HL-60 (cell line): ENCODE data around the gene EXOSC7.

Experiments used
- CTCF ChIP-seq: IDR thresholded peaks from one replicate; pipeline ENCODE4 v1.5.1; 2011; ENCODE audit warnings: low read length, control low read depth, inconsistent platforms; ENCODE audit not compliant: insufficient read depth
- GABPA ChIP-seq: IDR thresholded peaks from 2 replicates; pipeline ENCODE4 v1.6.1; 2012; ENCODE audit warnings: low read depth
- POLR2AphosphoS5 ChIP-seq: IDR thresholded peaks from 2 replicates; pipeline ENCODE4 v1.6.1; 2012; ENCODE audit warnings: low read depth
- SPI1 ChIP-seq: IDR thresholded peaks from 2 replicates; pipeline ENCODE4 v1.6.1; 2012; ENCODE audit warnings: low read depth, mild to moderate bottlenecking, borderline replicate concordance
- TF ChIP-seq, protein P1 (sequence below): IDR thresholded peaks from 2 replicates; pipeline ENCODE4 v1.6.1; 2012; ENCODE audit warnings: low read depth; ENCODE audit not compliant: insufficient replicate concordance

DNA sequence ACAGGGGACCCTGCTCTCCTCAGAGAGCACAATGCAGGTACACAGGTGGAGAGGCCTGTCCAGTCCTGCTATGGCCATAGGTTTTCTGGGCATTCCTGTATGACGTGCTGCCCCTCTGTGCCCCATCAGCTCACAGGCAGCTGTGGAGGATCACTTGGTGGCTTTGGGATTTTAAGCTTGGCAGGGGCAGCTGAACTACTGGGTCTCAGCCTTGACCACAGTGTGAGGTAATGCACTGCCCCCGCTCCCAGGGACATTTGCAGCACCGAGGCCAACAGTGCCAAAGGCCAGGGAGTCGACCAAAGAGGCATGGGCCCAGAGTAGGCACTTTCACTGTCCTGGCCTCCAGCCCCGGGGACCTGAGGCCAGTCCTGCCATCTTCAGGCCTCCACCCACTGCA is 46.3 kb upstream of the EXOSC7 start:
- TF ChIP-seq POLR2AphosphoS5 (no peak), CTCF (no peak), GABPA (no peak), SPI1 (no peak)
- TF ChIP-seq, protein P1, sequence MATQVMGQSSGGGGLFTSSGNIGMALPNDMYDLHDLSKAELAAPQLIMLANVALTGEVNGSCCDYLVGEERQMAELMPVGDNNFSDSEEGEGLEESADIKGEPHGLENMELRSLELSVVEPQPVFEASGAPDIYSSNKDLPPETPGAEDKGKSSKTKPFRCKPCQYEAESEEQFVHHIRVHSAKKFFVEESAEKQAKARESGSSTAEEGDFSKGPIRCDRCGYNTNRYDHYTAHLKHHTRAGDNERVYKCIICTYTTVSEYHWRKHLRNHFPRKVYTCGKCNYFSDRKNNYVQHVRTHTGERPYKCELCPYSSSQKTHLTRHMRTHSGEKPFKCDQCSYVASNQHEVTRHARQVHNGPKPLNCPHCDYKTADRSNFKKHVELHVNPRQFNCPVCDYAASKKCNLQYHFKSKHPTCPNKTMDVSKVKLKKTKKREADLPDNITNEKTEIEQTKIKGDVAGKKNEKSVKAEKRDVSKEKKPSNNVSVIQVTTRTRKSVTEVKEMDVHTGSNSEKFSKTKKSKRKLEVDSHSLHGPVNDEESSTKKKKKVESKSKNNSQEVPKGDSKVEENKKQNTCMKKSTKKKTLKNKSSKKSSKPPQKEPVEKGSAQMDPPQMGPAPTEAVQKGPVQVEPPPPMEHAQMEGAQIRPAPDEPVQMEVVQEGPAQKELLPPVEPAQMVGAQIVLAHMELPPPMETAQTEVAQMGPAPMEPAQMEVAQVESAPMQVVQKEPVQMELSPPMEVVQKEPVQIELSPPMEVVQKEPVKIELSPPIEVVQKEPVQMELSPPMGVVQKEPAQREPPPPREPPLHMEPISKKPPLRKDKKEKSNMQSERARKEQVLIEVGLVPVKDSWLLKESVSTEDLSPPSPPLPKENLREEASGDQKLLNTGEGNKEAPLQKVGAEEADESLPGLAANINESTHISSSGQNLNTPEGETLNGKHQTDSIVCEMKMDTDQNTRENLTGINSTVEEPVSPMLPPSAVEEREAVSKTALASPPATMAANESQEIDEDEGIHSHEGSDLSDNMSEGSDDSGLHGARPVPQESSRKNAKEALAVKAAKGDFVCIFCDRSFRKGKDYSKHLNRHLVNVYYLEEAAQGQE: no peak
